Endodermal cell (in vitro differentiated cells): ENCODE measurements around the gene CHST11. TPM values are rescaled to one million over a fixed set of nuclear protein-coding genes. Genes with fewer than 3 reads are reported as not detected.
A peak's percentile ranks its signal among the peaks of the same experiment; 100 is the strongest.

Source experiments
- DNase-seq: peaks from one replicate; pipeline ENCODE4 v3.0.0-alpha.2; 2017
- H3K27ac ChIP-seq: 2 replicates; pipeline ENCODE4 v1.5.1; 2013; ENCODE audit warnings: mild to moderate bottlenecking, low read depth, low read length, moderate library complexity
- H3K27me3 ChIP-seq: 2 replicates; pipeline ENCODE4 v1.6.1; 2013; ENCODE audit warnings: mild to moderate bottlenecking, low read length, moderate library complexity; ENCODE audit not compliant: insufficient read depth, control insufficient read depth, poor library complexity, severe bottlenecking
- H3K36me3 ChIP-seq: 2 replicates; pipeline ENCODE4 v1.7.0; 2013; ENCODE audit warnings: mild to moderate bottlenecking, low read length, moderate library complexity; ENCODE audit not compliant: control insufficient read depth, insufficient read depth
- H3K4me1 ChIP-seq: one replicate; pipeline ENCODE4 v1.7.0; 2013; ENCODE audit warnings: low read length; ENCODE audit not compliant: control insufficient read depth, insufficient read depth
- H3K4me3 ChIP-seq: 2 replicates; pipeline ENCODE4 v1.5.1; 2013; ENCODE audit warnings: mild to moderate bottlenecking, low read length, moderate library complexity
- H3K9ac ChIP-seq: 2 replicates; pipeline ENCODE4 v1.6.1; 2013; ENCODE audit warnings: mild to moderate bottlenecking, low read length, moderate library complexity; ENCODE audit not compliant: poor library complexity, severe bottlenecking; ENCODE audit errors: extremely low read depth
- H3K9me3 ChIP-seq: 2 replicates; pipeline ENCODE4 v1.6.1; 2013; ENCODE audit warnings: mild to moderate bottlenecking, low read length, moderate library complexity; ENCODE audit not compliant: control insufficient read depth
- H3K27ac Mint-ChIP-seq: 2 replicates; pipeline ENCODE4 v1.8.0; 2020; ENCODE audit warnings: mixed read lengths
- H3K27me3 Mint-ChIP-seq: 2 replicates; pipeline ENCODE4 v1.8.0; 2021; ENCODE audit warnings: mild to moderate bottlenecking, mixed read lengths; ENCODE audit not compliant: insufficient read depth
- H3K36me3 Mint-ChIP-seq: 2 replicates; pipeline ENCODE4 v1.8.0; 2020; ENCODE audit warnings: low read depth, mixed read lengths
- H3K4me1 Mint-ChIP-seq: 2 replicates; pipeline ENCODE4 v1.8.0; 2020; ENCODE audit warnings: mixed read lengths
- H3K4me3 Mint-ChIP-seq: 2 replicates; pipeline ENCODE4 v1.8.0; 2020; ENCODE audit warnings: mild to moderate bottlenecking, moderate library complexity, mixed read lengths
- H3K9me3 Mint-ChIP-seq: 2 replicates; pipeline ENCODE4 v1.8.0; 2020; ENCODE audit warnings: mild to moderate bottlenecking, mixed read lengths
- CTCF ChIP-seq: fragments of 200-600 bp; sonication (generic); conservative IDR thresholded peaks from 2 replicates; pipeline ENCODE4 v1.5.0; 2021; ENCODE audit warnings: antibody characterized with exemption, mild to moderate bottlenecking
- WGBS, 2 experiments: methylation state at CpG; one replicate each; pipeline versions ENCODE4 v1.1.5 to v1.1.7; 2013; ENCODE audit warnings: missing lambda C conversion rate in 2 of 2, mixed read lengths in 1 of 2; ENCODE audit not compliant: insufficient coverage in 1 of 2, insufficient read length in 1 of 2; 5-methylcytosine and 5-hydroxymethylcytosine counted together
- total RNA-seq, 2 donors: library from RNA; stranded (reverse); fragmentation: NEBNext Ultra II Directional in 1 of 2; extraction: Animal tissue kit (Norgen Biotek cat#: 25700) in 1 of 2; gene quantifications; 2 replicates in 1 of 2; 3 replicates in 1 of 2; pipeline ENCODE4 v1.2.1, GENCODE V29; 2021

CHST11 gene
- total RNA-seq, 2 donors from 2014 or later = 30.7 to 36.2 TPM

DNA sequence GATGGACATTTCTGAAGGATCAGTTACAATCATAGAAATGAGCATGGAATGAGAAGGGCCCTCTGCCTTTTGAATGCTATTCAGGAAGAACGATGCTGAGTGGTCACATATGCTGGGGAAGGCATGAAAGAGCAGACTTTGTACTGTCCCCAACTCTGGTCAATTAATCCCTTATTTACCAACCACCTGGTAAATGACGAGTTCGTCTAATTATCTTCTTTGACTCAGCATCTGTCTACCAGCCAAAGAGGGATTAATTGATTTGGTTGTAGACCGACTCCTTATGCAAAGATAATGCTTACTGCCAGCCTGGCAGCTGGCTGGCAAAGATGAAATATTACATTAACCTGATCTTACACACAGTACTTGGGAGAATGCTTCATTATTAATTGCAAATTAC lies 152.2 kb downstream of the CHST11 start:
- Mint-ChIP-seq H3K9me3 (no peaks in the 10 kb centered on the region), H3K27ac (no peak overlapping the region)
- 89 to 93% methylated on average over 1 to 4 of the region's 4 CpGs for WGBS, 2 experiments

GRCh38 chr12:104609445-104609844 lies 152.7 kb downstream of the CHST11 start:
- H3K36me3 Mint-ChIP-seq = peaks cover 7% of the 10 kb centered on the region
- peaks cover 9% of the 10 kb centered on the region for H3K4me1 ChIP-seq

More for the DNA sequence above, 152.2 kb downstream of the CHST11 start:
- Mint-ChIP-seq H3K4me1 (peaks cover 27% of the 10 kb centered on the region), H3K27me3 (no peaks in the 10 kb centered on the region), H3K4me3 (no peak overlapping the region), H3K36me3 (peaks cover 7% of the 10 kb centered on the region)
- Histone ChIP-seq H3K4me3 (peak overlapping the region; percentile 36), H3K27me3 (no peaks in the 10 kb centered on the region), H3K36me3 (peaks cover 21% of the 10 kb centered on the region), H3K4me1 (peaks cover 9% of the 10 kb centered on the region), H3K9me3 (peaks cover 7% of the 10 kb centered on the region), H3K9ac (no peak overlapping the region), H3K27ac (peak overlapping the region; percentile 15)
- no peak for DNase-seq
- no peak for TF ChIP-seq CTCF

GRCh38 chr12:104610513-104611235 lies 153.9 kb downstream of the CHST11 start:
- Histone ChIP-seq H3K4me1 (peaks cover 9% of the 10 kb centered on the region), H3K27ac (no peak overlapping the region), H3K4me3 (no peak overlapping the region), H3K36me3 (peaks cover 21% of the 10 kb centered on the region), H3K9me3 (peaks cover 7% of the 10 kb centered on the region), H3K27me3 (no peaks in the 10 kb centered on the region), H3K9ac (no peak overlapping the region)
- peaks cover 7% of the 10 kb centered on the region for H3K36me3 Mint-ChIP-seq
- 95% methylated on average over 5 of the region's 6 CpGs; no CpG with 5 or more reads in 1 of the 2 experiments for WGBS, 2 experiments
- no peak overlapping the region for H3K4me3 Mint-ChIP-seq
- H3K9me3 Mint-ChIP-seq = no peaks in the 10 kb centered on the region
- no peaks in the 10 kb centered on the region for H3K27me3 Mint-ChIP-seq
- H3K4me1 Mint-ChIP-seq = peaks cover 18% of the 10 kb centered on the region
- TF ChIP-seq CTCF = no peak
- DNase-seq = no peak
- H3K27ac Mint-ChIP-seq = no peak overlapping the region

More at GRCh38 chr12:104609445-104609844, 152.7 kb downstream of the CHST11 start:
- H3K9ac ChIP-seq = no peak overlapping the region
- Mint-ChIP-seq H3K27ac (no peak overlapping the region), H3K9me3 (no peaks in the 10 kb centered on the region), H3K27me3 (no peaks in the 10 kb centered on the region), H3K4me1 (peaks cover 23% of the 10 kb centered on the region), H3K4me3 (no peak overlapping the region)
- peak overlapping the region; percentile 15 for H3K27ac ChIP-seq
- H3K4me3 ChIP-seq = no peak overlapping the region
- peaks cover 21% of the 10 kb centered on the region for H3K36me3 ChIP-seq
- H3K27me3 ChIP-seq = no peaks in the 10 kb centered on the region
- TF ChIP-seq CTCF = no peak
- no peak for DNase-seq
- peaks cover 7% of the 10 kb centered on the region for H3K9me3 ChIP-seq
